Endothelial cell of umbilical vein (primary cell): Measurements from ENCODE around the gene KATNIP. TPM values are rescaled to one million over a fixed set of nuclear protein-coding genes. Genes with fewer than 3 reads are reported as not detected.

ENCODE experiments used
- BruUV-seq: library from RNA; stranded (reverse); fragments of 400-500 nt; replicated peaks from 2 replicates; lab custom pipeline; 2021; lab: Mats Ljungman, UMichigan
- CTCF ChIA-PET: fragments of 300-600, 350-600 bp; sonication (Branson Sonifier 250); formaldehyde crosslinking; loops from one replicate; lab custom pipeline; 2021; ENCODE audit warnings: antibody characterized with exemption, inconsistent platforms; lab: Charles Lee
- POLR2A ChIA-PET: fragments of 300-600, 350-600 bp; sonication (Branson Sonifier 250); formaldehyde crosslinking; loops from one replicate; lab custom pipeline; 2021; ENCODE audit warnings: antibody characterized with exemption, inconsistent platforms; lab: Charles Lee
- DNase-seq: peaks from one replicate; pipeline ENCODE4 v3.0.0-alpha.2; 2011; ENCODE audit warnings: low read depth, low spot score
- FAIRE-seq: peaks from 2 replicates; lab custom pipeline; 2011; peaks lifted over from hg19 to GRCh38; lab: Jason Lieb, UNC
- H2AFZ ChIP-seq: 2 replicates; pipeline ENCODE4 v1.6.0; 2012; ENCODE audit warnings: low read depth, low read length, control low read depth, inconsistent platforms
- H3K27ac ChIP-seq: 2 replicates; pipeline ENCODE4 v1.5.1; 2011; ENCODE audit warnings: low read depth, mild to moderate bottlenecking, control low read depth, low read length, moderate library complexity; ENCODE audit not compliant: insufficient read depth
- H3K27me3 ChIP-seq, 2 experiments: 2 replicates each; pipeline versions ENCODE4 v1.6.0 to v1.6.1; 2011; ENCODE audit warnings: low read length in 2 of 2, mixed read lengths in 1 of 2; ENCODE audit not compliant: control insufficient read depth in 2 of 2, insufficient read depth in 2 of 2
- H3K36me3 ChIP-seq, 2 experiments: 2 replicates in 1 of 2; 3 replicates in 1 of 2; pipeline ENCODE4 v1.5.1; 2011; ENCODE audit warnings: low read length in 2 of 2, mild to moderate bottlenecking in 1 of 2, moderate library complexity in 1 of 2; ENCODE audit not compliant: control insufficient read depth in 2 of 2, insufficient read depth in 2 of 2; ENCODE audit errors: extremely low read depth in 1 of 2
- H3K4me1 ChIP-seq: 3 replicates; pipeline ENCODE4 v1.5.1; 2011; ENCODE audit warnings: mild to moderate bottlenecking, low read length; ENCODE audit not compliant: control insufficient read depth, insufficient read depth; ENCODE audit errors: extremely low read depth
- H3K4me2 ChIP-seq: 2 replicates; pipeline ENCODE4 v1.6.1; 2011; ENCODE audit warnings: low read length, control low read depth, mixed read lengths; ENCODE audit not compliant: insufficient read depth
- H3K4me3 ChIP-seq, 3 experiments: fragments of 200-600 bp in 1 of 3; sonication (generic), shearing (Covaris generic) in 1 of 3; replicated peaks in 1 of 3; 2 replicates each; pipeline ENCODE4 v1.5.1; 2011 to 2016; ENCODE audit warnings: control low read depth in 3 of 3, low read length in 3 of 3, mild to moderate bottlenecking in 2 of 3, inconsistent platforms in 1 of 3, low read depth in 1 of 3, moderate library complexity in 1 of 3; ENCODE audit not compliant: insufficient read depth in 1 of 3
- H3K79me2 ChIP-seq: 2 replicates; pipeline ENCODE4 v1.6.0; 2012; ENCODE audit warnings: low read length, inconsistent platforms; ENCODE audit not compliant: control insufficient read depth, insufficient read depth
- H3K9ac ChIP-seq: replicated peaks from 2 replicates; pipeline ENCODE3; 2011; ENCODE audit warnings: low read length, control low read depth; ENCODE audit not compliant: insufficient read depth; ENCODE audit errors: extremely low read depth
- H3K9me1 ChIP-seq: replicated peaks from 3 replicates; pipeline ENCODE4 v1.6.0; 2011; ENCODE audit warnings: mild to moderate bottlenecking, low read length; ENCODE audit not compliant: control insufficient read depth, insufficient read depth; ENCODE audit errors: extremely low read depth
- H3K9me3 ChIP-seq: replicated peaks from 2 replicates; pipeline ENCODE4 v1.5.1; 2012; ENCODE audit warnings: low read length, inconsistent platforms; ENCODE audit not compliant: control insufficient read depth, insufficient read depth
- H4K20me1 ChIP-seq: replicated peaks from 2 replicates; pipeline ENCODE3; 2011; ENCODE audit warnings: mild to moderate bottlenecking, low read length; ENCODE audit not compliant: control insufficient read depth, insufficient read depth; ENCODE audit errors: extremely low read depth
- EZH2 ChIP-seq: IDR thresholded peaks from 2 replicates; pipeline ENCODE4 v1.6.1; 2012; ENCODE audit warnings: borderline replicate concordance, low read depth, mild to moderate bottlenecking, moderate library complexity, low read length, inconsistent platforms; ENCODE audit not compliant: severe bottlenecking
- FOS ChIP-seq: IDR thresholded peaks from 2 replicates; pipeline ENCODE4 v1.6.1; 2011; ENCODE audit warnings: mild to moderate bottlenecking, low read length, moderate library complexity, borderline replicate concordance; ENCODE audit not compliant: insufficient read depth
- GATA2 ChIP-seq: IDR thresholded peaks from 2 replicates; pipeline ENCODE4 v1.7.0; 2011; ENCODE audit warnings: low read depth, mild to moderate bottlenecking, moderate library complexity, mixed read lengths, low read length; ENCODE audit not compliant: insufficient read length, insufficient read depth
- JUN ChIP-seq: IDR thresholded peaks from 2 replicates; pipeline ENCODE4 v1.6.1; 2011; ENCODE audit warnings: borderline replicate concordance, low read depth; ENCODE audit not compliant: insufficient read length, insufficient read depth
- MYC ChIP-seq: IDR thresholded peaks from one replicate; pipeline ENCODE4 v1.6.1; 2011; ENCODE audit warnings: mild to moderate bottlenecking, low read depth, low read length
- POLR2A ChIP-seq: IDR thresholded peaks from 2 replicates; pipeline ENCODE4 v1.6.1; 2012; ENCODE audit warnings: low read depth, mild to moderate bottlenecking, control low read depth, low read length
- POLR2AphosphoS5 ChIP-seq: IDR thresholded peaks from 2 replicates; pipeline ENCODE4 v1.6.1; 2012; ENCODE audit warnings: low read depth, mild to moderate bottlenecking, control low read depth, low read length, moderate library complexity; ENCODE audit not compliant: insufficient read depth
- dilution Hi-C: fragments of 300-500 bp; cut with MboI; formaldehyde crosslinking; loops from one replicate; pipeline ENCODE4 v1.15.0; 2019; ENCODE audit warnings: low sequenced_read_pairs; ENCODE audit not compliant: extremely low pct_ligation_motif_present
- intact Hi-C: fragments of 100-400 bp; cut with micrococcal nuclease; formaldehyde crosslinking; loops from one replicate; pipeline ENCODE4 v1.10.0; 2022
- polyA plus RNA-seq, 4 experiments: library from polyadenylated mRNA; depleted of rRNA in 3 of 4; stranded (reverse) in 3 of 4; unstranded in 1 of 4; fragments of >200 nt; gene quantifications; 2 replicates each; pipeline versions ENCODE4 v1.2.1 to v1.2.3, GENCODE V29; 2011 to 2012; ENCODE audit warnings: missing spikeins in 1 of 4
- total RNA-seq: library from RNA; stranded (reverse); gene quantifications from 2 replicates; pipeline ENCODE4 v1.2.3, GENCODE V29; 2021
- TF ChIP-seq, protein P1 (sequence below), 2 donors: IDR thresholded peaks; 1 replicate in 1 of 2; 2 replicates in 1 of 2; pipeline ENCODE4 v1.5.1; 2011; ENCODE audit warnings: low read length in 2 of 2, mild to moderate bottlenecking in 2 of 2, moderate library complexity in 2 of 2, control low read depth in 1 of 2, inconsistent platforms in 1 of 2, low read depth in 1 of 2; ENCODE audit not compliant: insufficient read depth in 1 of 2; ENCODE audit errors: extremely low read depth in 1 of 2
- TF ChIP-seq, protein P2 (sequence below): IDR thresholded peaks from 2 replicates; pipeline ENCODE4 v1.6.1; 2011; ENCODE audit not compliant: insufficient read depth, insufficient read length

The KATNIP gene
- total and polyA plus RNA-seq, 2 donors (not counting 3 experiments of a cell fraction or from before 2014, with no cell fraction given) = 14.7 to 30.7 TPM

DNA sequence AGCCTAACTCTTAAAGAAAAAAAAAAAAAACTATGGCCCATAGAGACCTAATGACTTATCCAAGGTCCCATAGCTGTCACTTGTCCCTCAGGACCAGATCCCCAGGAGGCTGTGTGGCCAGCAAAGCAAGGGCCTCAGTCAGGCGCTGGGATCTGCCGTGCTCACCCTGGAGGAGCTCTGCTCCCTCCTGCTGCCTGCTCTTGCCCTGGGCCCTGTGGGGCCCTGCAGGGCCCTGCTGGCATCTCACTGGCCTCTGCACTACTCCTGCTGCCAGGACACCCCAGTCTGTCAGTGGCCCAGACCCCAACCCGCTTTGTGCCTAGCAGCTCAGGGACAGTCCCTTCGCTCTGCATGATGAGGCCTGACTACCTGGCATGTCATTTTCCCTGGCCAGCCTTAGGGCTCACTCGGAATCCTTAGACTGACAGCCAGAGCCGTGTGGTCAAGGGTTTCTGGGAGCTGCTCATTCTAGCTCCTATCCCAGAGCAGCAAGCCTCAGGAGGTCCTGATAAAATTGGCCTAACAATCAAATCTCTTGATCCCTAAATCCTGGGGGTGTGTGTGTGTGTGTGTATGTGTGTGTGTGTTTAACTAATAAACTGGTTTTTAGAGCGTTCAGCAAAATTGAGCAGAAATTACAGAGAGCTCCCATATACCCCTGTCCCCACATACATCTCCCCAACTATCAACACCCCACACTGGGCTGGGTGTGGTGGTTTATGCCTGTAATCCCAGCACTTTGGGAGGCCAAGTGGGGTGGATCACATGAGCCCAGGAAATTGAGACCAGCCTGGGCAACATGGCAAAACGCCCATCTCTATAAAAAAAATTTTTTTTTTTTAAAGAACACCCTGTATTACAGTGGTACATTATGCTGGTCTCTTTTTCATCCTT is 21.7 kb downstream of the KATNIP start:
- POLR2A ChIA-PET = no interaction called here

More for the DNA sequence above, 21.7 kb downstream of the KATNIP start:
- Histone ChIP-seq H3K36me3 (peaks cover 0 to 2% of the 10 kb centered on the region in 2 experiments), H4K20me1 (no peaks in the 10 kb centered on the region), H3K9me1 (no peaks in the 10 kb centered on the region), H3K4me2 (no peak overlapping the region), H3K9ac (no peak overlapping the region), H3K4me3 (no peak overlapping the region), H2AFZ (no peak overlapping the region), H3K9me3 (no peaks in the 10 kb centered on the region), H3K79me2 (no peaks in the 10 kb centered on the region), H3K4me1 (no peaks in the 10 kb centered on the region), H3K27ac (no peak overlapping the region), H3K27me3 (no peaks in the 10 kb centered on the region)
- TF ChIP-seq POLR2A (no peak), POLR2AphosphoS5 (no peak), MYC (no peak), JUN (no peak), EZH2 (no peak), GATA2 (no peak), FOS (no peak)
- TF ChIP-seq, protein P1, sequence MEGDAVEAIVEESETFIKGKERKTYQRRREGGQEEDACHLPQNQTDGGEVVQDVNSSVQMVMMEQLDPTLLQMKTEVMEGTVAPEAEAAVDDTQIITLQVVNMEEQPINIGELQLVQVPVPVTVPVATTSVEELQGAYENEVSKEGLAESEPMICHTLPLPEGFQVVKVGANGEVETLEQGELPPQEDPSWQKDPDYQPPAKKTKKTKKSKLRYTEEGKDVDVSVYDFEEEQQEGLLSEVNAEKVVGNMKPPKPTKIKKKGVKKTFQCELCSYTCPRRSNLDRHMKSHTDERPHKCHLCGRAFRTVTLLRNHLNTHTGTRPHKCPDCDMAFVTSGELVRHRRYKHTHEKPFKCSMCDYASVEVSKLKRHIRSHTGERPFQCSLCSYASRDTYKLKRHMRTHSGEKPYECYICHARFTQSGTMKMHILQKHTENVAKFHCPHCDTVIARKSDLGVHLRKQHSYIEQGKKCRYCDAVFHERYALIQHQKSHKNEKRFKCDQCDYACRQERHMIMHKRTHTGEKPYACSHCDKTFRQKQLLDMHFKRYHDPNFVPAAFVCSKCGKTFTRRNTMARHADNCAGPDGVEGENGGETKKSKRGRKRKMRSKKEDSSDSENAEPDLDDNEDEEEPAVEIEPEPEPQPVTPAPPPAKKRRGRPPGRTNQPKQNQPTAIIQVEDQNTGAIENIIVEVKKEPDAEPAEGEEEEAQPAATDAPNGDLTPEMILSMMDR (IDR thresholded peaks at IDR 0.05; ENCODE audit: extremely low read depth in 1 of 2, insufficient read depth in 1 of 2, low read depth in 1 of 2, low read length in 2 of 2) = no peak
- TF ChIP-seq, protein P2, sequence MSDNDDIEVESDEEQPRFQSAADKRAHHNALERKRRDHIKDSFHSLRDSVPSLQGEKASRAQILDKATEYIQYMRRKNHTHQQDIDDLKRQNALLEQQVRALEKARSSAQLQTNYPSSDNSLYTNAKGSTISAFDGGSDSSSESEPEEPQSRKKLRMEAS = no peak
- FAIRE-seq (peak; percentile 75), DNase-seq (no peak)
- CTCF ChIA-PET = no interaction called here
- intact Hi-C loops = no loop called here
- dilution Hi-C loops = no loop called here
- BruUV-seq = no TSS peak
